GM21825 (cell line): ENCODE data around the gene NIPAL3.
"Not testable (repeated sequence)": the region's sequence is repeated elsewhere in the genome, so short reads cannot be mapped to it uniquely, and the experiment has no call there.

Experiments used
- ATAC-seq: cut with Tn5 transposase; IDR thresholded peaks from one replicate; pipeline ENCODE4 v1.9.1; 2021; ENCODE audit warnings: mild to moderate bottlenecking, moderate library complexity; ENCODE audit not compliant: unreplicated experiment

NIPAL3 gene

GRCh38 chr1:24508911-24509310 is 93.3 kb downstream of the NIPAL3 start:
- no peak for ATAC-seq

GRCh38 chr1:24513706-24514105 is 98.1 kb downstream of the NIPAL3 start:
- no peak for ATAC-seq

- no peak for ATAC-seq
Observed at GRCh38 chr1:24514946-24515345, 99.3 kb downstream of the NIPAL3 start.

- ATAC-seq = not testable (repeated sequence)
Observed at GRCh38 chr1:24515671-24516209, 100.1 kb downstream of the NIPAL3 start.

GRCh38 chr1:24516506-24516905 is 100.9 kb downstream of the NIPAL3 start:
- no peak for ATAC-seq

GRCh38 chr1:24517898-24518297 is 102.3 kb downstream of the NIPAL3 start:
- no peak for ATAC-seq

GRCh38 chr1:24520282-24520681 is 104.7 kb downstream of the NIPAL3 start:
- not testable (repeated sequence) for ATAC-seq
